Measurements from ENCODE around the gene UGT1A8. TPM values are rescaled to one million over a fixed set of nuclear protein-coding genes. Genes with fewer than 3 reads are reported as not detected.

The UGT1A8 gene
- total RNA-seq, 4 donors from 2014 or later: 1.1 to 15.1 (median 9.4) TPM

DNA sequence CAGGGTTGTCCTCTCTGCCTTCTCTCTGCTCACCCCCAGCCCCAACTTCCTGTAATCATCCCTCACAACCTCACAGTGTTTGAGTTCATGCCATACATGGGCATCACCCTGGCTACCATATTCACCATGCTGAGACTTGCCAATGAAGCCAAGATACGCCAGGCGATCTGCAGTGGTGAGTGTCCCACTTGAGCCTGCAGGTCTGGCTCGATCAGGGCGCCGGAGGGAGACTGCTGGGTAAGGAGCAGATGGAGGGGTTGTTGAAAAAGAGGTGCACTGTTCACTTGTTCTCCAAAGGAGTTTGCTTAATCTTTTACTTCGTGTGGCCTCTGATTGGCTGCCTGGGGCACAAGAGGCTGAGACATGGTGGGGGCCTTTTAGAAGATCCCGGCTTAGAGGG is 175.3 kb downstream of the UGT1A8 start:
- Histone ChIP-seq H3K4me3 (no peak overlapping the region), H3K27ac (no peak overlapping the region), H3K9me3 (no peaks in the 10 kb centered on the region), H3K4me1 (no peaks in the 10 kb centered on the region), H3K36me3 (no peaks in the 10 kb centered on the region), H3K27me3 (no peaks in the 10 kb centered on the region)
- TF ChIP-seq POLR2AphosphoS5 (IDR thresholded peaks at IDR 0.05) (no peak), EP300 (IDR thresholded peaks at IDR 0.05; ENCODE audit: low read depth) (no peak), POLR2A (IDR thresholded peaks at IDR 0.05) (no peak)
- TF ChIP-seq, protein P1, sequence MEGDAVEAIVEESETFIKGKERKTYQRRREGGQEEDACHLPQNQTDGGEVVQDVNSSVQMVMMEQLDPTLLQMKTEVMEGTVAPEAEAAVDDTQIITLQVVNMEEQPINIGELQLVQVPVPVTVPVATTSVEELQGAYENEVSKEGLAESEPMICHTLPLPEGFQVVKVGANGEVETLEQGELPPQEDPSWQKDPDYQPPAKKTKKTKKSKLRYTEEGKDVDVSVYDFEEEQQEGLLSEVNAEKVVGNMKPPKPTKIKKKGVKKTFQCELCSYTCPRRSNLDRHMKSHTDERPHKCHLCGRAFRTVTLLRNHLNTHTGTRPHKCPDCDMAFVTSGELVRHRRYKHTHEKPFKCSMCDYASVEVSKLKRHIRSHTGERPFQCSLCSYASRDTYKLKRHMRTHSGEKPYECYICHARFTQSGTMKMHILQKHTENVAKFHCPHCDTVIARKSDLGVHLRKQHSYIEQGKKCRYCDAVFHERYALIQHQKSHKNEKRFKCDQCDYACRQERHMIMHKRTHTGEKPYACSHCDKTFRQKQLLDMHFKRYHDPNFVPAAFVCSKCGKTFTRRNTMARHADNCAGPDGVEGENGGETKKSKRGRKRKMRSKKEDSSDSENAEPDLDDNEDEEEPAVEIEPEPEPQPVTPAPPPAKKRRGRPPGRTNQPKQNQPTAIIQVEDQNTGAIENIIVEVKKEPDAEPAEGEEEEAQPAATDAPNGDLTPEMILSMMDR (IDR thresholded peaks at IDR 0.05): no peak
- intact Hi-C loops (cut with DNase I; ENCODE audit: low total_unique reads): no loop called here
- in situ Hi-C loops (cut with MboI; ENCODE audit: low pct_ligation_motif_present in 1 of 4, low pct_unique_long_range_greater_than_20kb in 1 of 4, low sequenced_read_pairs in 3 of 4): no loop called here
- 93 to 95% methylated on average over 3 to 7 of the region's 7 CpGs for WGBS, 2 donors (ENCODE audit: low coverage in 1 of 2)
- DNase-seq: no peak

- no peak overlapping the region for H3K4me3 ChIP-seq
- no peaks in the 10 kb centered on the region for H3K9me3 ChIP-seq
- H3K36me3 ChIP-seq: no peaks in the 10 kb centered on the region
- 81% methylated on average over 18 of the region's 18 CpGs; no CpG with 5 or more reads in 1 of the 2 donors for WGBS, 2 donors (ENCODE audit: low coverage in 1 of 2)
- TF ChIP-seq, protein P1 (IDR thresholded peaks at IDR 0.05): no peak
- TF ChIP-seq POLR2AphosphoS5 (IDR thresholded peaks at IDR 0.05) (no peak), POLR2A (IDR thresholded peaks at IDR 0.05) (no peak), EP300 (IDR thresholded peaks at IDR 0.05; ENCODE audit: low read depth) (no peak)
- in situ Hi-C loops (cut with MboI; ENCODE audit: low pct_ligation_motif_present in 1 of 4, low pct_unique_long_range_greater_than_20kb in 1 of 4, low sequenced_read_pairs in 3 of 4) (no loop called here), intact Hi-C loops (cut with DNase I; ENCODE audit: low total_unique reads) (no loop called here)
- H3K4me1 ChIP-seq: no peaks in the 10 kb centered on the region
- DNase-seq: no peak
- H3K27ac ChIP-seq: no peak overlapping the region
- H3K27me3 ChIP-seq: no peaks in the 10 kb centered on the region
These were observed 176.2 kb downstream of the UGT1A8 start for GRCh38 chr2:233793465-233794127.

GRCh38 chr2:233794128-233794658 is 176.8 kb downstream of the UGT1A8 start:
- Histone ChIP-seq H3K36me3 (no peaks in the 10 kb centered on the region), H3K4me3 (no peak overlapping the region), H3K27ac (no peak overlapping the region), H3K27me3 (no peaks in the 10 kb centered on the region), H3K9me3 (no peaks in the 10 kb centered on the region), H3K4me1 (no peaks in the 10 kb centered on the region)
- DNase-seq: no peak
- no peak for TF ChIP-seq POLR2A (IDR thresholded peaks at IDR 0.05)
- TF ChIP-seq, protein P1 (IDR thresholded peaks at IDR 0.05): no peak
- no peak for TF ChIP-seq POLR2AphosphoS5 (IDR thresholded peaks at IDR 0.05)
- TF ChIP-seq EP300 (IDR thresholded peaks at IDR 0.05; ENCODE audit: low read depth): no peak
- in situ Hi-C loops (cut with MboI; ENCODE audit: low pct_ligation_motif_present in 1 of 4, low pct_unique_long_range_greater_than_20kb in 1 of 4, low sequenced_read_pairs in 3 of 4) (no loop called here), intact Hi-C loops (cut with DNase I; ENCODE audit: low total_unique reads) (no loop called here)
- WGBS, 2 donors (ENCODE audit: low coverage in 1 of 2): 79% methylated on average over 17 of the region's 17 CpGs; no CpG with 5 or more reads in 1 of the 2 donors

- intact Hi-C loops (cut with DNase I; ENCODE audit: low total_unique reads) (no loop called here), in situ Hi-C loops (cut with MboI; ENCODE audit: low pct_ligation_motif_present in 1 of 4, low pct_unique_long_range_greater_than_20kb in 1 of 4, low sequenced_read_pairs in 3 of 4) (no loop called here)
- Histone ChIP-seq H3K4me3 (no peak overlapping the region), H3K36me3 (no peaks in the 10 kb centered on the region), H3K27ac (no peak overlapping the region), H3K4me1 (no peaks in the 10 kb centered on the region), H3K9me3 (no peaks in the 10 kb centered on the region), H3K27me3 (no peaks in the 10 kb centered on the region)
- DNase-seq: no peak
- TF ChIP-seq POLR2AphosphoS5 (IDR thresholded peaks at IDR 0.05): no peak
- TF ChIP-seq POLR2A (IDR thresholded peaks at IDR 0.05): no peak
- TF ChIP-seq, protein P1 (IDR thresholded peaks at IDR 0.05): no peak
- TF ChIP-seq EP300 (IDR thresholded peaks at IDR 0.05; ENCODE audit: low read depth): no peak
- 90% methylated on average over 8 of the region's 13 CpGs; no CpG with 5 or more reads in 1 of the 2 donors for WGBS, 2 donors (ENCODE audit: low coverage in 1 of 2)
These were observed 178.3 kb downstream of the UGT1A8 start for GRCh38 chr2:233795735-233796171.
